ENCODE measurements around the gene IRAK1. TPM values are rescaled to one million over a fixed set of nuclear protein-coding genes. Genes with fewer than 3 reads are reported as not detected.
"Not testable (repeated sequence)": the region's sequence is repeated elsewhere in the genome, so short reads cannot be mapped to it uniquely, and the experiment has no call there.

The IRAK1 gene
- total RNA-seq, 2 experiments from 2014 or later, result 201 to 202 TPM

DNA sequence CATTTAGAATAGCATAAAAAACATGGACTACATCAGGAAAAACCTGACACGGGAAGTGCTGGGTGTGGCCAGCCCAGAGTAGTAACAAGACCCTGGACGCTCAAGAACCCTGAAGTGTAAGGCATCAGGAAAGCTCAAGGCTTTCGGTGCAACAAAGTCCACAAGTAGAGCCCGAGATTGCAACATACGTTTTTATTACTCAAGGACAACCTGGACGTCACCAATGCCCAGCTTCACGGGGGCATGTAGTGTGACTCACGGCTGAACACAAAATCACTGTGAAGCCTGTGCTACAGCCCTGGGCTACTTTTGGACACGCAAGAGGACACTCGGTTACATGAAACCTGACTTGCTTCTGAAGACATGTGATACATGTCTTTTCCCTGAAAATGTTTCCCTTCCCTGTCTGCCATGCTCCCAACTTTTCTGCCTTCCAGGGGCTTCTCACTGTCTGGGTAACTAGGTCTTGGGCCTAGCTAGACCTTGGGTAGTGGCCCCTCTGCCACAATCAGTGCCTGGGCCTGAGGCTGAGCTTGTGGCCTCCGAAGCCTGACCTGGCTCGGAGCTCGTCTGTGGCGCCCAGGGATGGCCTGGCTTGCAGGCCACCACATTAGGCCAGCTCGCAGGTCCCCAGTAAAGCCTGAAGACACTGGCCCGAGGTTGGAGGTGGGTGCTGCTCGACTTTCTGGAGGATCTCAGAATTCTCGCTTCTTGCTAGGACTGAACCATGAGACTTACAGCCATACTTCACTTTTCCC, 9.2 kb downstream of the IRAK1 start:
- ChIA-PET CTCF (no interaction called here), POLR2A (interaction anchor here (0.5 to 0.7 kb wide), 2 partner anchors 39 to 466 kb away, joined by 3 read pairs; no protein-coding TSS in a partner anchor)

GRCh38 chrX:154008521-154008920, 11.2 kb downstream of the IRAK1 start:
- POLR2A ChIA-PET, result no interaction called here
- CTCF ChIA-PET, result interaction anchor here (0.7 kb wide), 2 partner anchors 47 to 54 kb away, joined by 3 to 5 read pairs; no protein-coding TSS in a partner anchor

DNA sequence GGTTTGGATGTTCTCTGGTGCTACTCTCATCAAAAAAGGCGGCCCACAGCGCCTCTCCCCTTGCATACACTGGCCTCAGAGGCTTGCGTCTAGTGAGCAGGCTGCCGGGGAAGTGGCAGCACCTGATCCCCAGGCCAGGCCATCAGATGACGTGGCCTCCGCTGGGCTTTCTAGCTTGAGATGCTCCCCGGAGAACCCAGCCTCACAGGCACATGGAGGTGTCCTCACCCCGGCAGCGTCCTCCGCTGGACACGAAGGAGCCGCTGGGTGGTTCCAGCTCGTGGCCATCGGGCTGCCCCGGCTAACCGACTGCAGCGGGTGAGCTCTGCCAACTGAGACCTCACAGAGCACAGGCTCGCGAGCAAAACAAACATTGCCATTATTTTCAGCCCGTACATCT, 12.8 kb downstream of the IRAK1 start:
- POLR2A ChIA-PET, result no interaction called here
- CTCF ChIA-PET, result no interaction called here

GRCh38 chrX:154004315-154004714, 15.4 kb downstream of the IRAK1 start:
- ChIA-PET POLR2A (interaction anchor here (1.0 kb wide), 1 partner anchor 76 kb away, joined by 3 read pairs; no protein-coding TSS in a partner anchor), CTCF (interaction anchor here (0.5 to 4.1 kb wide), 2 partner anchors 9 to 26 kb away, joined by 3 to 23 read pairs; no protein-coding TSS in a partner anchor)

DNA sequence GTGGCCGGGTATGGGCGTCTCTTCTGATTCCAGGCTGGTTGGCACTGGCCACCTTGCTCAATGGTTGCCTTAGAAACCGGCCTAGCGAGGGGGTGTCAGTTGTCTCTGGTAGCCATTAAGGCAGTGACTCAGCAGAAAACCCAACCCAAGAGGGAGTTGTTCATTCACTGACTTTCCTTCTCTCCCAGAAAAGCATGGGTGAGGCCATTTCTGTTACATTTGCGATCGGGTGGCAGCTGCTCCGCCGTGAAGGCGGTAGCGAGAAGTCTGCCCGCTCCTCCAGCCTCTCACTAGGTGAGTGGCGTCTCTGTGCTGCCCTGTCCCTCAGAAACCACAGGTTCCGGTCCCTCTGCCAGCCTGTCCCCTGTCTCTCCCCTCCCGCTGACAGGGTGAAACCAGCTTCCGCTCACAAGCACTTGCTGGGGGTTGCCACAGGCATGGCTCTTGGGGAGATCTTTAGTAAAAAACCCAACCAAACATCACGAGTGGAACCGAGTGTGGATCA, 17.4 kb downstream of the IRAK1 start:
- CTCF ChIA-PET, result interaction anchor here (0.6 to 4.1 kb wide), 2 partner anchors 11 to 14 kb away, joined by 3 to 23 read pairs; no protein-coding TSS in a partner anchor
- POLR2A ChIA-PET, result interaction anchor here (0.6 to 1.4 kb wide), 3 partner anchors 13 to 207 kb away, joined by 3 to 6 read pairs (median 5); no protein-coding TSS in a partner anchor

GRCh38 chrX:154000051-154000450, 19.7 kb downstream of the IRAK1 start:
- ChIA-PET POLR2A (no interaction called here), CTCF (interaction anchor here (1.3 kb wide), 1 partner anchor 13 kb away, joined by 3 read pairs; no protein-coding TSS in a partner anchor)

DNA sequence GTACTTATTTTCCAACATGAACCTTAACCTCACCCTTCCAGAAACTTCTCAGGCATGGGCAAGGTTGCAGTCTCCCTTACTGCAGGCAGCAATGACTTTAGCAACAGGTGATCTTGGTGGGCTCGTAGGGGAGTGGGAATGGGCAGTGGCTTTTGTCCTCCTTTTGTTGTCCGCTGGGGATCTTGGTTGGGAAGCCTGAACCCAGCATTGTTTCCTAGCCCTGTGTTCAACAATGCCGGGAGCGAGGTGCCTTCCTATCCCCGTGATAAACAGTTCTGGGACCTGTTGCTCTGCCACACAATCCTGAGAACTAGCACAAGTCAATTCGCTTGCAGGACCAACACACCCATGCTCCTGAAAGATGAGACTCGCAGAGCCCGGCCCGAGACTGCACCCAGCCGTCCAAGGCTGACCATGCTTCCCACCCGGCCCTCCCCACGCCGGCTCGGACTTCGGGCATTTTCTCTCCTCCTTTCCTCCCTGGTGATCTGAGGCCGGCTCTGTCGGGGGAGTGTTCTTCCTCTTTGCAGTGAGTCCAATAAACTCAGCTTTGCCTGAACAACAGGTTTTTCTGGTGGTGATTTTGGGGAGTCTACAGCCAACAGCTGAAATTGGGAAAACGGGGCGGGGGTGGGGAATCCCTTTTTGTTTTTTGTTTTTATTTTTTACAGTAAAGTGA, 20.2 kb downstream of the IRAK1 start:
- ChIA-PET POLR2A (no interaction called here), CTCF (interaction anchor here (1.3 kb wide), 1 partner anchor 14 kb away, joined by 3 read pairs; no protein-coding TSS in a partner anchor)

DNA sequence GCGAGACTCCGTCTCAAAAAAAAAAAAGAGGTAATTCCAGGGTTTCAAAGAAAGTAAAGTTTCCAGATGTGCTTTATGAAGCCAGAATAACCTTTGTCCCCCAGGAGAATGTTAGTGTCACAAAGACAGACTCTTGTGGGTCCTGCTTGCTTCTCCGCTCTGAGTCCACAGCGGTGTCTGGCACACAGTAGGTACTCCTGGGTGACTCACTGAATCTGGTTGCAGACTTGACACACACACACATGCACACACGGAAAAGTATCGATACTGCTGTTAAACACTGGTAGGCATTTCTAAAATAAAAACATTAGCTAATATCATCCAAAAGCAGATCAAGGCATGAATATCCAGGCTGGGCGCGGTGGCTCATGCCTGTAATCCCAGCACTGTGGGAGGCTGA, 24.2 kb downstream of the IRAK1 start:
- POLR2A ChIA-PET, result no interaction called here
- CTCF ChIA-PET, result no interaction called here

DNA sequence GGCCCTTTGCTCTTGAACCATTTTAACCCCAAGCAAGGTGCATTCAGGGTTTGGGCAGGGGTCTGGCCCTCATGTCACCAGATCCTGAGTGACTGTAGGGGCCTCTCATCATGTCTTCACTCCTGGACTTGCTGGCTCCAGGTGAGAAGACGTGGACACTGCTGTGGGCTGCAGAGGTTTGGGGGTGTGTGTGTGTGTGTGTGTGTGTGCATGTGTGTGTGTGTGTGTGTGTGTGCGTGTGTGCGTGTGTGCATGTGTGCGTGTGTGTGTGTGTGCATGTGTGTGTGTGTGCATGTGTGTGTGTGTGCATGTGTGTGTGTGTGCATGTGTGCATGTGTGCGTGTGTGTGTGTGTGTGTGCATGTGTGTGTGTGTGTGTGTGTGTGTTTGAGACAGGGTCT, 25.3 kb downstream of the IRAK1 start:
- POLR2A ChIA-PET, CTCF ChIA-PET: not testable (repeated sequence)

DNA sequence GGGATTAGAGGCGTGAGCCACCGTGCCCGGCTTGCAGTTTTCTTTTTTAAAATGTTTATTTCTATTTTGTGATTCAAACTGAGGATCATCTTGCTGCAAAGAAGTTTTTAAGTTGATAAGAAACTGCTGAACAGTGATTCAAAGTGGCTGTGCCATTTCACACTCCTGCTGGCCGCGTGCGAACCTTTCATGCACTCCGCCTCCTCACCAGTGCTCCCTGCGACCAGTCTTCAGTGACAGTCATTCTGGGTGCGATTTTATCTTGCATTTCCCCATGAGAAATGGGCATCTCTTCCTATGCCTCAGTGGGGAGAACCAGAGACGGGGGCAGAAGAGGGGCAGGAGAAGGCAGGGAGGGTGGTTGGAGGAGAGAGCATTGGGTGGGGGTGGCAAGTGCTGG, 25.7 kb downstream of the IRAK1 start:
- POLR2A ChIA-PET, result no interaction called here
- CTCF ChIA-PET, result no interaction called here

DNA sequence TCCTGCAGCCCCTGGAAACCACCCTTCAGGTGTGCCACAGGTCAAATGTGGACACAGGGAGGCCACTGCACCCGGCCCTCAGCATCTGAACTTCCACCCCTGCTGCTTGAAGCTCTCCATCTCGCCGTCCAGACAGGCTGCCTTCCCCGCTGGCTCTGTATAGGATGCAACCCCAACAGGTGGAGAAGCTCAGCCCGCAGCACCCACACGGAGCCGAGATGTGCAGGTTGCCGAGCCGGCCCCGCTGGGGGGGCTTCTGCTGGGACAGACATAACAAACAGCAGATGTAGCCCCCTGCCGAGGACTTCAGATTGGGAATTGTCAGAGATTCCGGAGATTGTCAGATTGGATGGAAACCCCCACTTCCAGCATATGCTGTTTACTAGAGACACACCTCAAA, 26.6 kb downstream of the IRAK1 start:
- CTCF ChIA-PET, result no interaction called here
- POLR2A ChIA-PET, result no interaction called here

- ChIA-PET POLR2A (no interaction called here), CTCF (no interaction called here)
These were observed 27.5 kb downstream of the IRAK1 start for GRCh38 chrX:153992180-153992579.

DNA sequence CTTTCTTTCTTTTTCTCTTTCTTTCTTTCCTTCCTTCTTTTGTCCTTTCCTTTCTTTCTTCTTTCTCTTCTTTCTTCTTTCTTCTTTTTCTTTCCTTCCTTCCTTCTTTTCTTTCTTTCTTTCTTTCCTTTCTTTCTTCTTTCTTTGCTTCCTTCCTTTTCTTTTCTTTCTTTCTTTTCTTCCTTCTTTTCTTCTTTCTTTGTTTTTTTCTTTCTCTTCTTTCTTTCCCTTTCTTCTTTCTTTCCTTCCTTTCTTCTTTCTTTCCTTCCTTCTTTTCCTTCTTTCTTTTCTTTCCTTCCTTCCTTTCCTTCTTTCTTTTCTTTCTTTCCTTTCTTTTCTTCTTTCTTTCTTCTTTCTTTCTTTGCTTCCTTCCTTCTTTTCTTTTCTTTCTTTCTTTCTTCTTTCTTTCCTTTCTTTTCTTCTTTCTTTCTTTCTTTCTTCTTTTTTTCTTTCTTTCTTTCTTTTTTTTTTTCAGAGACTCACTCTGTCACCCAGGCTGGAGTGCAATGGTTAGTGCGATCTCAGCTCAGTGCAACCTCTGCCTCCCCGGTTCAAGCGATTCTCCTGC, 28.6 kb downstream of the IRAK1 start:
- ChIA-PET CTCF (no interaction called here), POLR2A (no interaction called here)

DNA sequence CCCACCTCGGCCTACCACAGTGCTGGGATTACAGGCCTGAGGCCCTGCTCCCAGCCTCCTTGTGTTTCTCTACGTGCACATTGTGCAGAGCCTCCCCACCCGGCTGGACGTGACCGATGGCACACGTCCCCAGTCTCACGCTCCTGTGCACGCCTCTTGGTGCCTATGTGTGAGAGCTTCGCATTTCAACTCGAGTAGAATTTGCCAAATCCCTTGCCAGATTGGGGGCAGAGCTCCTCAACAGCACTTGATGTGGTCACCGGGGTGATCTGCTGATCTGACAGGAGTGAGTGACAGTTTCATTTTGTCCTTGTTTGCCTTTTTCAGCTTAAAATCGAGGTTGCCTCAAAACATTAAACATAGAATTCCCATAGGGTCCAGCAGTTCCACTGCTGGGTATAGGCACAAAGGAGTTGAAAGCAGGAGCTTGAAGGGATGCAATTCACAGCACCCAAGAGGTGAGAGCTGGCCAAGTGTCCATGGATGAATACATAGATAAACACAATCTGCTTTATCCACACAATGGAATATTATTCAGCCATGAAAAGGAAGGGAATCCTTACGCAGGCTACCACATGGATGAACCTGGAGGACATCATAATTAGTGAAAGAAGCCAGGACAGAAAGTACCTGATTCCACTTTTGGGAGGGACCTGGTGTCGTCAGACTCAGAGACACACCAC, 29.6 kb downstream of the IRAK1 start:
- ChIA-PET POLR2A (interaction anchor here (1.6 kb wide), 1 partner anchor 12 kb away, joined by 6 read pairs; no protein-coding TSS in a partner anchor), CTCF (no interaction called here)

GRCh38 chrX:153988493-153988892, 31.2 kb downstream of the IRAK1 start:
- POLR2A ChIA-PET, result interaction anchor here (1.6 kb wide), 1 partner anchor 14 kb away, joined by 6 read pairs; no protein-coding TSS in a partner anchor
- CTCF ChIA-PET, result no interaction called here

GRCh38 chrX:153984351-153985178, 35.1 kb downstream of the IRAK1 start:
- CTCF ChIA-PET, result interaction anchor here (1.7 kb wide), 1 partner anchor 12 kb away, joined by 4 read pairs; the partner anchor contains the start of gene TMEM187
- POLR2A ChIA-PET, result interaction anchor here (0.7 kb wide), 1 partner anchor 13 kb away, joined by 4 read pairs; the partner anchor contains the start of gene HCFC1

- POLR2A ChIA-PET, result no interaction called here
- CTCF ChIA-PET, result no interaction called here
These were observed 36.3 kb downstream of the IRAK1 start for GRCh38 chrX:153983321-153983801.

- CTCF ChIA-PET, result interaction anchor here (0.7 to 1.3 kb wide), 3 partner anchors 11 to 56 kb away, joined by 3 to 4 read pairs (median 3); partner anchors contain the start of gene ARHGAP4
- POLR2A ChIA-PET, result interaction anchor here (1.0 to 2.2 kb wide), 3 partner anchors 10 to 38 kb away, joined by 4 to 14 read pairs (median 5); partner anchors contain the start of genes HCFC1 and TMEM187
These were observed 37.8 kb downstream of the IRAK1 start for GRCh38 chrX:153981771-153982533.
